ENCODE measurements around the gene PXMP2.

DNA sequence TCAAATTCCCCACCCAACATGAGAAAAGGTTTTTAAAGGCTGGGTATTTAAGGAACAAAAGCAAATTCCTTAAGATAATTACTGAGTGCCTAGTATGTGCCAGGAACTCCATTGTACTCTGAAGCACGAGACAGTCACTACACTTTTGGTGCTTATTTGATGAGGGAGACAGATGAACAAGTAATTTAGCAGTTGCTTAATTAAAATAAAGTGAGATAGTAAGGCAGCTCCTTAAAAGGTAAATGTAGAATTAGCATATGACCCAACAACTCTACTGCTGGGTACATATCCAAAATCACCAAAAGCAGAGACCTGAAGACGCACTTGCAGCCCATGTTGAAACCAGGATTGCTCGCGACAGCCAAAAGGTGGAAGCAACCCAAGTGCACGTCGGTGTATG, 21.6 kb upstream of the PXMP2 start:
- TF ChIP-seq, protein P1, sequence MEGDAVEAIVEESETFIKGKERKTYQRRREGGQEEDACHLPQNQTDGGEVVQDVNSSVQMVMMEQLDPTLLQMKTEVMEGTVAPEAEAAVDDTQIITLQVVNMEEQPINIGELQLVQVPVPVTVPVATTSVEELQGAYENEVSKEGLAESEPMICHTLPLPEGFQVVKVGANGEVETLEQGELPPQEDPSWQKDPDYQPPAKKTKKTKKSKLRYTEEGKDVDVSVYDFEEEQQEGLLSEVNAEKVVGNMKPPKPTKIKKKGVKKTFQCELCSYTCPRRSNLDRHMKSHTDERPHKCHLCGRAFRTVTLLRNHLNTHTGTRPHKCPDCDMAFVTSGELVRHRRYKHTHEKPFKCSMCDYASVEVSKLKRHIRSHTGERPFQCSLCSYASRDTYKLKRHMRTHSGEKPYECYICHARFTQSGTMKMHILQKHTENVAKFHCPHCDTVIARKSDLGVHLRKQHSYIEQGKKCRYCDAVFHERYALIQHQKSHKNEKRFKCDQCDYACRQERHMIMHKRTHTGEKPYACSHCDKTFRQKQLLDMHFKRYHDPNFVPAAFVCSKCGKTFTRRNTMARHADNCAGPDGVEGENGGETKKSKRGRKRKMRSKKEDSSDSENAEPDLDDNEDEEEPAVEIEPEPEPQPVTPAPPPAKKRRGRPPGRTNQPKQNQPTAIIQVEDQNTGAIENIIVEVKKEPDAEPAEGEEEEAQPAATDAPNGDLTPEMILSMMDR (optimal IDR thresholded peaks at IDR 0.05 in 1 of 3, IDR thresholded peaks at IDR 0.05 in 1 of 3, conservative IDR thresholded peaks at IDR 0.05 in 1 of 3; ENCODE audit: extremely low read depth in 1 of 3, insufficient read depth in 2 of 3, low read length in 3 of 3): no peak
- TF ChIP-seq EZH2 (IDR thresholded peaks at IDR 0.05; ENCODE audit: low read length): no peak
